CD4-positive, alpha-beta T cell treated with Interleukin-2 at 100 ng/mL for 4 hours (primary cell): ENCODE data around the gene DCDC1.
"Not testable (repeated sequence)": the region's sequence is repeated elsewhere in the genome, so short reads cannot be mapped to it uniquely, and the experiment has no call there.

ENCODE experiments used
- DNase-seq: peaks from one replicate; pipeline ENCODE4 v3.0.0-alpha.2; 2020; ENCODE audit warnings: low spot score

The DCDC1 gene

GRCh38 chr11:30985536-30985935, 384.0 kb downstream of the DCDC1 start:
- DNase-seq, result no peak

- DNase-seq, result no peak
Observed at GRCh38 chr11:30984827-30985226, 384.7 kb downstream of the DCDC1 start.

- no peak for DNase-seq
Observed at GRCh38 chr11:30984442-30984816, 385.1 kb downstream of the DCDC1 start.

GRCh38 chr11:30983776-30984441, 385.6 kb downstream of the DCDC1 start:
- no peak for DNase-seq

- no peak for DNase-seq
Observed at GRCh38 chr11:30983143-30983542, 386.4 kb downstream of the DCDC1 start.

GRCh38 chr11:30967579-30967978, 402.0 kb downstream of the DCDC1 start:
- DNase-seq, result no peak

- no peak for DNase-seq
Observed at GRCh38 chr11:30960387-30960992, 409.0 kb downstream of the DCDC1 start.

- DNase-seq, result no peak
Observed at GRCh38 chr11:30956751-30957150, 412.8 kb downstream of the DCDC1 start.

GRCh38 chr11:30949838-30950237, 419.7 kb downstream of the DCDC1 start:
- no peak for DNase-seq

- not testable (repeated sequence) for DNase-seq
Observed at GRCh38 chr11:30947715-30948114, 421.8 kb downstream of the DCDC1 start.

- DNase-seq, result no peak
Observed at GRCh38 chr11:30938810-30939209, 430.7 kb downstream of the DCDC1 start.

GRCh38 chr11:30938171-30938570, 431.4 kb downstream of the DCDC1 start:
- no peak for DNase-seq

- DNase-seq, result no peak
Observed at GRCh38 chr11:30936491-30936890, 433.0 kb downstream of the DCDC1 start.

GRCh38 chr11:30935861-30936260, 433.7 kb downstream of the DCDC1 start:
- DNase-seq, result no peak

- no peak for DNase-seq
Observed at GRCh38 chr11:30926130-30926529, 443.4 kb downstream of the DCDC1 start.

- no peak for DNase-seq
Observed at GRCh38 chr11:30921811-30922210, 447.7 kb downstream of the DCDC1 start.

- no peak for DNase-seq
Observed at GRCh38 chr11:30919389-30920152, 450.0 kb downstream of the DCDC1 start.

- DNase-seq, result peak; percentile 19
Observed at GRCh38 chr11:30917859-30918478, 451.6 kb downstream of the DCDC1 start.

GRCh38 chr11:30917266-30917665, 452.3 kb downstream of the DCDC1 start:
- no peak for DNase-seq

GRCh38 chr11:30916764-30917163, 452.8 kb downstream of the DCDC1 start:
- DNase-seq, result no peak

GRCh38 chr11:30914143-30914762, 455.3 kb downstream of the DCDC1 start:
- DNase-seq, result no peak

GRCh38 chr11:30911247-30911646, 458.3 kb downstream of the DCDC1 start:
- no peak for DNase-seq
